GM10248 (cell line): Measurements from ENCODE around the gene TRIP13.

Source experiments
- CTCF ChIA-PET: fragments of 300-600 bp; sonication (Branson Sonifier 250); formaldehyde crosslinking; extraction: SDS; loops from one replicate; lab custom pipeline; 2021; ENCODE audit warnings: antibody characterized with exemption; lab: Yijun Ruan, JAX
- POLR2A ChIA-PET: fragments of 350-650 bp; sonication (Branson Sonifier 250); formaldehyde crosslinking; extraction: SDS; loops from one replicate; lab custom pipeline; 2020; ENCODE audit warnings: antibody characterized with exemption; lab: Yijun Ruan, JAX
- DNase-seq: peaks from one replicate; pipeline ENCODE4 v3.0.0; 2012; ENCODE audit errors: extremely low spot score
- CTCF ChIP-seq: IDR thresholded peaks from 2 replicates; pipeline ENCODE4 v1.5.1; 2012; ENCODE audit warnings: mild to moderate bottlenecking, low read depth; ENCODE audit errors: extremely low read depth, missing control alignments, control extremely low read depth

Gene TRIP13

GRCh38 chr5:870956-871355, 21.7 kb upstream of the TRIP13 start:
- no peak for DNase-seq
- no peak for TF ChIP-seq CTCF
- ChIA-PET POLR2A (no interaction called here), CTCF (no interaction called here)

- POLR2A ChIA-PET: no interaction called here
- TF ChIP-seq CTCF: no peak
- CTCF ChIA-PET: interaction anchor here (0.6 to 1.0 kb wide), 2 partner anchors 29 to 66 kb away, joined by 3 to 4 read pairs; no protein-coding TSS in a partner anchor
- DNase-seq: no peak
These were observed 20.9 kb upstream of the TRIP13 start for GRCh38 chr5:871596-872298.

- no peak for DNase-seq
- POLR2A ChIA-PET: no interaction called here
- CTCF ChIA-PET: interaction anchor here (0.6 to 1.0 kb wide), 2 partner anchors 28 to 66 kb away, joined by 3 to 4 read pairs; no protein-coding TSS in a partner anchor
- no peak for TF ChIP-seq CTCF
These were observed 20.4 kb upstream of the TRIP13 start for GRCh38 chr5:872301-872700.

- ChIA-PET CTCF (no interaction called here), POLR2A (no interaction called here)
- TF ChIP-seq CTCF: no peak
- DNase-seq: peak; percentile 68
These were observed 19.4 kb upstream of the TRIP13 start for GRCh38 chr5:873328-873727.

- CTCF ChIA-PET: interaction anchor here (1.2 to 2.1 kb wide), 4 partner anchors 15 to 35 kb away, joined by 3 to 7 read pairs (median 4); partner anchors contain the start of genes BRD9 and TRIP13
- POLR2A ChIA-PET: no interaction called here
- no peak for DNase-seq
- no peak for TF ChIP-seq CTCF
These were observed 16.8 kb upstream of the TRIP13 start for GRCh38 chr5:875931-876330.

- ChIA-PET CTCF (interaction anchor here (0.8 to 2.1 kb wide), 4 partner anchors 11 to 34 kb away, joined by 3 to 7 read pairs (median 3); partner anchors contain the start of genes BRD9 and TRIP13), POLR2A (no interaction called here)
- DNase-seq: no peak
- no peak for TF ChIP-seq CTCF
These were observed 16.0 kb upstream of the TRIP13 start for GRCh38 chr5:876398-877365.
